H1 (cell line): ENCODE data around the gene GABRG3. TPM values are rescaled to one million over a fixed set of nuclear protein-coding genes. Genes with fewer than 3 reads are reported as not detected.

Experiments used
- CTCF ChIP-seq, 3 experiments: IDR thresholded peaks; 1 replicate in 2 of 3; 2 replicates in 1 of 3; pipeline versions ENCODE4 v1.5.1 to v1.6.1; 2011; ENCODE audit warnings: low read length in 3 of 3, mild to moderate bottlenecking in 3 of 3, inconsistent platforms in 2 of 3, low read depth in 1 of 3, moderate library complexity in 1 of 3; ENCODE audit not compliant: insufficient read depth in 1 of 3; ENCODE audit errors: control extremely low read depth in 1 of 3
- RNF2 ChIP-seq: fragments of 200-900, 300-1000 bp; sonication (generic); IDR thresholded peaks from 2 replicates; pipeline ENCODE4 v1.7.1; 2016; ENCODE audit warnings: borderline replicate concordance, low read depth, mild to moderate bottlenecking, antibody characterized with exemption, low read length; ENCODE audit not compliant: poor library complexity, severe bottlenecking; ENCODE audit errors: missing control alignments
- TAF7 ChIP-seq: optimal IDR thresholded peaks from 2 replicates; pipeline ENCODE3; 2011; ENCODE audit warnings: low read depth, mild to moderate bottlenecking, inconsistent platforms, low read length, moderate library complexity, borderline replicate concordance
- TBP ChIP-seq: IDR thresholded peaks from 2 replicates; pipeline ENCODE4 v1.6.1; 2011; ENCODE audit warnings: low read depth, low read length, improper control_type of control experiment
- polyA plus RNA-seq, 7 experiments: library from polyadenylated mRNA; depleted of rRNA in 3 of 7; stranded (reverse) in 5 of 7; unstranded in 2 of 7; fragments of >200 nt in 5 of 7; fragments of 200-250 nt in 2 of 7; gene quantifications; 1 replicate in 5 of 7; 2 replicates in 1 of 7; 4 replicates in 1 of 7; pipeline versions ENCODE4 v1.2.1 to v1.2.3, GENCODE V29; 2011 to 2013; ENCODE audit warnings: missing spikeins in 2 of 7, mixed read lengths in 2 of 7
- total RNA-seq: library from RNA; stranded (reverse); fragmentation: NEBNext Ultra II Directional; extraction: Animal tissue kit (Norgen Biotek cat#: 25700); gene quantifications from 2 replicates; pipeline ENCODE4 v1.2.1, GENCODE V29; 2021

The GABRG3 gene
- total and polyA plus RNA-seq, 2 of the 8 experiments (the other 6 are each of a cell fraction or from before 2014, with no cell fraction given) = 0.17 to 0.80 TPM

- no peak for TF ChIP-seq TAF7
- no peak for TF ChIP-seq RNF2
- no peak for TF ChIP-seq CTCF (IDR thresholded peaks at IDR 0.05; ENCODE audit: control extremely low read depth in 1 of 3, insufficient read depth in 1 of 3, low read depth in 1 of 3, low read length in 3 of 3)
- no peak for TF ChIP-seq TBP
- TF ChIP-seq, all 59 proteins: peak for 0
Observed at GRCh38 chr15:27220199-27220598, 249.2 kb downstream of the GABRG3 start (continued).
